Sigmoid colon (tissue), 7 donors: ENCODE results near the gene KCNJ11. TPM values are rescaled to one million over a fixed set of nuclear protein-coding genes. Genes with fewer than 3 reads are reported as not detected.
A peak's percentile ranks its signal among the peaks of the same experiment; 100 is the strongest.

Experiments used
- DNase-seq: peaks from one replicate; pipeline ENCODE4 v3.0.0-alpha.2; 2019
- H3K27ac ChIP-seq, 4 donors: fragments of 200-600 bp; sonication (generic); one replicate each; pipeline ENCODE4 v1.5.1; 2016 to 2019; ENCODE audit warnings: mild to moderate bottlenecking in 1 of 4
- H3K27me3 ChIP-seq, 3 donors: fragments of 200-600 bp; sonication (generic); one replicate each; pipeline ENCODE4 v1.5.1; 2019; ENCODE audit warnings: mild to moderate bottlenecking in 1 of 3
- H3K36me3 ChIP-seq, 4 donors: fragments of 200-600 bp; sonication (generic); one replicate each; pipeline ENCODE4 v1.5.1; 2016 to 2019
- H3K4me1 ChIP-seq, 4 donors: fragments of 200-600 bp; sonication (generic); one replicate each; pipeline ENCODE4 v1.5.1; 2017 to 2019
- H3K4me3 ChIP-seq, 4 donors: fragments of 200-600 bp; sonication (generic); one replicate each; pipeline ENCODE4 v1.5.1; 2017 to 2019; ENCODE audit warnings: mild to moderate bottlenecking in 2 of 4, moderate library complexity in 1 of 4
- H3K9me3 ChIP-seq, 4 donors: fragments of 200-600 bp in 3 of 4; sonication (generic) in 3 of 4; one replicate each; pipeline versions ENCODE4 v1.5.1 to v1.6.1; 2013 to 2019
- EP300 ChIP-seq, 4 donors: sonication (generic); formaldehyde crosslinking; IDR thresholded peaks; one replicate each; pipeline ENCODE4 v1.6.1; 2017; ENCODE audit warnings: antibody characterized with exemption in 4 of 4
- POLR2A ChIP-seq, 2 donors: fragments of 450-650 bp; IDR thresholded peaks; one replicate each; pipeline ENCODE4 v1.6.1; 2016; ENCODE audit warnings: antibody characterized with exemption in 2 of 2, mild to moderate bottlenecking in 2 of 2, moderate library complexity in 2 of 2
- POLR2AphosphoS5 ChIP-seq, 4 donors: sonication (generic); formaldehyde crosslinking; IDR thresholded peaks; one replicate each; pipeline ENCODE4 v1.6.1; 2017; ENCODE audit warnings: antibody characterized with exemption in 4 of 4
- WGBS, 2 donors: extraction: QIAGEN DNeasy Blood & Tissue Kit; methylation state at CpG; one replicate each; pipeline ENCODE4 v1.1.7; 2013; 5-methylcytosine and 5-hydroxymethylcytosine counted together
- intact Hi-C: fragments of 100-400 bp; cut with DNase I; formaldehyde crosslinking; loops from one replicate; pipeline ENCODE4 v1.15.1; 2023
- polyA plus RNA-seq, 3 donors: library from polyadenylated mRNA; stranded (reverse); fragments of 200-250 nt; gene quantifications; one replicate each; pipeline ENCODE4 v1.2.3, GENCODE V29; 2013
- total RNA-seq, 4 donors: library from RNA; depleted of rRNA; stranded (reverse); fragments of >200 nt; gene quantifications; one replicate each; pipeline ENCODE4 v1.1.0, GENCODE V29; 2016
- TF ChIP-seq, protein P1 (sequence below), 4 experiments: fragments of 450-650 bp in 3 of 4; fragments of 200-600 bp in 1 of 4; IDR thresholded peaks; one replicate each; pipeline ENCODE4 v1.5.1; 2016 to 2019; ENCODE audit warnings: antibody characterized with exemption in 4 of 4, mild to moderate bottlenecking in 3 of 4, moderate library complexity in 2 of 4
- donor health status: healthy with polysubstance abuse.
- donor health status: Bipolar disorder and iron deficiency.
- donor health status: healthy.

KCNJ11 gene
- under 1 TPM; 0.16 to 0.71 (median 0.34) TPM for total RNA-seq
- polyA plus RNA-seq = 1 to 10 TPM in 1 of 3 donors, under 1 TPM in 2; 0.60 to 1.6 (median 0.92) TPM

DNA sequence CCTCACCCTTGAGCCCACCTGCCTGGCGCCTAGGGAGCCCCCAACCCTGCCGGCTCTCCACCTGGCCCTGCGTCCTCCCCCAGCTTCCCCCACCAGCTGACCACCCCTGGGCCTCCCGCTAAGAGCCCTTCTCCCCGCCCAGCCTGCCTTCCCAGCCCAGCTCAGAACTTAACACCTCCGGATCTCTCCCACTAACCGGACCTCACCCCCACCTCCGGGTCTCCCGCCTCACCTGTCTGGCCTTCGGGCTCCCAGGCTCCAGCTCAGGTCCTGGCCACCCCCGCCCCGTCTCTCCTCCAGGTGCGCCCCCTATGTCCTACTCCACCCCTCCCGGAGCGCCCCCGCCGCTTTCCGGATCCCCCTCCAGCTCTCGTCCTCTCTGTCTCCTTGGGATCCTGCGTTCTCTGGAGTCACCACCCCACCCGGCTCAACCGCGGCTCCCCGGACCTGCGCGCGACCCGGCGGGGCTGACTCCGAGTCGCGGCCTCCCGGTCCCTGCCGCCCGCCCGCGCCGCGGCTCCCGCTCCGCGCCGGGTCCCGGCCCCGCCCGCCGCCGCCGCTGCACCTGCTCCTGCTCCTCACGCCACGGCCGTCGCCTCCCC lies at the start of gene KCNJ11:
KCNJ11 (minus strand) TSS at position 51 of the 602 bp plus-strand sequence. CDS start 568 bp downstream, outside the sequence.
- TF ChIP-seq, protein P1, sequence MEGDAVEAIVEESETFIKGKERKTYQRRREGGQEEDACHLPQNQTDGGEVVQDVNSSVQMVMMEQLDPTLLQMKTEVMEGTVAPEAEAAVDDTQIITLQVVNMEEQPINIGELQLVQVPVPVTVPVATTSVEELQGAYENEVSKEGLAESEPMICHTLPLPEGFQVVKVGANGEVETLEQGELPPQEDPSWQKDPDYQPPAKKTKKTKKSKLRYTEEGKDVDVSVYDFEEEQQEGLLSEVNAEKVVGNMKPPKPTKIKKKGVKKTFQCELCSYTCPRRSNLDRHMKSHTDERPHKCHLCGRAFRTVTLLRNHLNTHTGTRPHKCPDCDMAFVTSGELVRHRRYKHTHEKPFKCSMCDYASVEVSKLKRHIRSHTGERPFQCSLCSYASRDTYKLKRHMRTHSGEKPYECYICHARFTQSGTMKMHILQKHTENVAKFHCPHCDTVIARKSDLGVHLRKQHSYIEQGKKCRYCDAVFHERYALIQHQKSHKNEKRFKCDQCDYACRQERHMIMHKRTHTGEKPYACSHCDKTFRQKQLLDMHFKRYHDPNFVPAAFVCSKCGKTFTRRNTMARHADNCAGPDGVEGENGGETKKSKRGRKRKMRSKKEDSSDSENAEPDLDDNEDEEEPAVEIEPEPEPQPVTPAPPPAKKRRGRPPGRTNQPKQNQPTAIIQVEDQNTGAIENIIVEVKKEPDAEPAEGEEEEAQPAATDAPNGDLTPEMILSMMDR (IDR thresholded peaks at IDR 0.05) = no peak
- TF ChIP-seq EP300 (IDR thresholded peaks at IDR 0.05) (no peak), POLR2AphosphoS5 (IDR thresholded peaks at IDR 0.05) (no peak), POLR2A (IDR thresholded peaks at IDR 0.05) (no peak)
- Histone ChIP-seq H3K27ac (peak within 1 kb of the TSS in 1 of 4 donors; percentile 40), H3K4me3 (peak within 1 kb of the TSS; percentile 36 to 58 (median 51)), H3K27me3 (no peaks in the 10 kb centered on the region), H3K36me3 (no peaks in the 10 kb centered on the region), H3K9me3 (no peaks in the 10 kb centered on the region), H3K4me1 (peaks cover 0 to 18% (median 8%) of the 10 kb centered on the region in 4 donors)
- intact Hi-C loops = no loop called here
- WGBS, 2 donors = 2 to 5% methylated on average over 53 of the region's 53 CpGs
- DNase-seq = no peak

DNA sequence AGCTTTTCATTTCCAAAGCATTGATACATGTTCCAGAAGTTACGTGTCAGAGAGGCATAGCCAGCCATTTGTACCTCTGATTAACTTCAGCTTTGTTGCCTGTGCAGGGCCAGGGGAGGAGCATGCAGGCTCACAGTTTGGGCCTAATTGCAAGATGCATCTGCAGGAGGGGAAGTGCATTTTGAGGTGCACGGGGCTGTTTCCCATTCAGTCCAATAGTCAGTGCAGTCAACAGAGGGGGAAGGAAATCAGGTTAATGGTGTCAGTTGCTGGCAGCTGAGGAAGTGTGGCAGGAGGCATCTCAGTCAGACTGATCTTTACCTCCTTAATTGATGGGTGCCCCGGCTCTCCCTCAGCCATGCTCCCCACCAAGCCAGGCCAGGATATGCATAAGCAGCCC lies 48.9 kb upstream of the KCNJ11 start:
- Histone ChIP-seq H3K27ac (no peak overlapping the region), H3K36me3 (no peaks in the 10 kb centered on the region), H3K4me1 (no peaks in the 10 kb centered on the region), H3K27me3 (peaks cover 0 to 7% (median 0%) of the 10 kb centered on the region in 3 donors), H3K9me3 (no peaks in the 10 kb centered on the region), H3K4me3 (no peak overlapping the region)
- intact Hi-C loops = no loop called here
- WGBS, 2 donors = 66 to 86% methylated on average over 3 of the region's 3 CpGs
- no peak for DNase-seq
- TF ChIP-seq, protein P1 (IDR thresholded peaks at IDR 0.05) = no peak
- no peak for TF ChIP-seq POLR2A (IDR thresholded peaks at IDR 0.05)
- TF ChIP-seq EP300 (IDR thresholded peaks at IDR 0.05) = no peak
- no peak for TF ChIP-seq POLR2AphosphoS5 (IDR thresholded peaks at IDR 0.05)

DNA sequence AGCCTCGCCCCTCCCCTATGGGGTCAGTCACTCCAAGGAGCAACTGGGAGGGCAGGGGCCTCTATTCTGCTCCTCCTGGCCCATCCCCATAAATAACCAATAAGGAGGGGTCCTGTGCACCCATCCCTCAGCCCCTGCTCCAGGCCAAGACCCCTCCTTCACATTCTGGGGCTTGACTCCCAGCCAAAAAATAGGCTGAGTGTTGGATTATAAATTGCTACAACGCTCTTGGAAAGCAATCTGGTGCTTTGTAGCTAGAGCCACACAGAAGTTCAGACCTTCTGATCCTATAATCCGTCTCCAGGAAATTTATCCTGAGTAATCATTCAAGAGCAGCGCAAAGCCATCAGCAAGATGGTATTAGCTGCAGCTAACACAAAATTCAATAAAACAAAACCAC lies 45.6 kb upstream of the KCNJ11 start:
- DNase-seq = no peak
- intact Hi-C loops = no loop called here

DNA sequence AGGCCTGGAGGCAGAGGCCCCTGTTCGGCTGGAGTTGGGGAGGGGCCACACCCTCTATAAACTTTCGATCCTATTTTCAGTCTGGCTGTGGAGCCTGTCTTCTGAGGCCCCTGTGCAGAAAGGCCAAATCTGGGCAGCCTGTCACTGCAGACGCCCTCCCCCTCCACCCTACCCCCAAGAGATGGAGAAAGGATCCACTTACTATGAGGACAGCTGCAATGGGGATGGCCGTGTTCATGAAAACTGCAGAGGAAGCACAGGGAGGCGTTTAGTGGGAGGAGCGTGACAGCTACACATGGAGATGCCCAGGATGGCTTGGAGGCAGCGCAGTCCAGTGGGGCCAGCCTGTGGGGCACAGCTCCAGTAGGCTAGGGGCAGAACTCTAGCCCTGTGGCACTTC lies 43.5 kb upstream of the KCNJ11 start:
- H3K4me3 ChIP-seq = no peak overlapping the region
- TF ChIP-seq POLR2A (IDR thresholded peaks at IDR 0.05) = no peak
- TF ChIP-seq, protein P1 (IDR thresholded peaks at IDR 0.05) = no peak
- TF ChIP-seq POLR2AphosphoS5 (IDR thresholded peaks at IDR 0.05) = no peak
- TF ChIP-seq EP300 (IDR thresholded peaks at IDR 0.05) = no peak
- WGBS, 2 donors = 64 to 69% methylated on average over 7 of the region's 7 CpGs
- no peak overlapping the region for H3K27ac ChIP-seq
- H3K36me3 ChIP-seq = no peaks in the 10 kb centered on the region
- no peak for DNase-seq
- H3K9me3 ChIP-seq = no peaks in the 10 kb centered on the region
- intact Hi-C loops = no loop called here
- peaks cover 0 to 10% (median 0%) of the 10 kb centered on the region in 3 donors for H3K27me3 ChIP-seq
- no peaks in the 10 kb centered on the region for H3K4me1 ChIP-seq

More for the DNA sequence above, 45.6 kb upstream of the KCNJ11 start:
- no peaks in the 10 kb centered on the region for H3K4me1 ChIP-seq
- H3K9me3 ChIP-seq = no peaks in the 10 kb centered on the region
- H3K4me3 ChIP-seq = no peak overlapping the region
- 79 to 81% methylated on average over 4 of the region's 4 CpGs for WGBS, 2 donors
- H3K36me3 ChIP-seq = no peaks in the 10 kb centered on the region
- no peak for TF ChIP-seq EP300 (IDR thresholded peaks at IDR 0.05)
- TF ChIP-seq, protein P1 (IDR thresholded peaks at IDR 0.05) = no peak
- no peak for TF ChIP-seq POLR2AphosphoS5 (IDR thresholded peaks at IDR 0.05)
- TF ChIP-seq POLR2A (IDR thresholded peaks at IDR 0.05) = no peak
- no peaks in the 10 kb centered on the region for H3K27me3 ChIP-seq
- no peak overlapping the region for H3K27ac ChIP-seq
